GM12878 (cell line): ENCODE results near the gene DCUN1D5. TPM values are rescaled to one million over a fixed set of nuclear protein-coding genes. Genes with fewer than 3 reads are reported as not detected.
A peak's percentile ranks its signal among the peaks of the same experiment; 100 is the strongest.

Experiments
- ASH2L ChIP-seq: fragments of 300-600, 200-600 bp; sonication (generic); IDR thresholded peaks from 2 replicates; pipeline ENCODE4 v1.6.1; 2017; ENCODE audit warnings: low read depth, mild to moderate bottlenecking, borderline replicate concordance
- BACH1 ChIP-seq: fragments of 450-650 bp; IDR thresholded peaks from 2 replicates; pipeline ENCODE4 v1.6.1; 2017; ENCODE audit warnings: mild to moderate bottlenecking, borderline replicate concordance
- CHD2 ChIP-seq: IDR thresholded peaks from 2 replicates; pipeline ENCODE4 v1.6.1; 2011; ENCODE audit warnings: low read depth, low read length, improper control_type of control experiment, borderline replicate concordance
- CREB1 ChIP-seq: IDR thresholded peaks from 2 replicates; pipeline ENCODE4 v1.6.1; 2012; ENCODE audit warnings: low read depth, mild to moderate bottlenecking, inconsistent platforms
- CREM ChIP-seq: IDR thresholded peaks from 2 replicates; pipeline ENCODE4 v1.6.1; 2014; ENCODE audit warnings: antibody characterized with exemption, low read depth
- ELK1 ChIP-seq: IDR thresholded peaks from 2 replicates; pipeline ENCODE4 v1.6.1; 2012; ENCODE audit warnings: low read depth, low read length, improper control_type of control experiment
- GABPA ChIP-seq: IDR thresholded peaks from 2 replicates; pipeline ENCODE4 v1.6.1; 2014; ENCODE audit warnings: antibody characterized with exemption, low read depth, mild to moderate bottlenecking, inconsistent platforms
- HDAC6 ChIP-seq: fragments of 200-600 bp; sonication (generic); IDR thresholded peaks from one replicate; pipeline ENCODE4 v1.8.0; 2017; ENCODE audit warnings: antibody characterized with exemption; ENCODE audit not compliant: unreplicated experiment
- KDM1A ChIP-seq: fragments of 200-600 bp; sonication (generic); IDR thresholded peaks from 2 replicates; pipeline ENCODE4 v1.6.1; 2016; ENCODE audit warnings: borderline replicate concordance
- KLF5 ChIP-seq: fragments of 450-650 bp; IDR thresholded peaks from 2 replicates; pipeline ENCODE4 v1.6.1; 2014; ENCODE audit warnings: mild to moderate bottlenecking; ENCODE audit not compliant: partially characterized antibody
- NFIC ChIP-seq: IDR thresholded peaks from 2 replicates; pipeline ENCODE4 v1.6.1; 2012; ENCODE audit warnings: low read depth, mild to moderate bottlenecking, inconsistent platforms, low read length, moderate library complexity
- NFYB ChIP-seq: IDR thresholded peaks from 2 replicates; pipeline ENCODE4 v1.6.1; 2011; ENCODE audit warnings: low read depth, mild to moderate bottlenecking, low read length, improper control_type of control experiment, moderate library complexity; ENCODE audit not compliant: insufficient read depth
- POLR2A ChIP-seq: IDR thresholded peaks from 2 replicates; pipeline ENCODE4 v1.6.1; 2011; ENCODE audit warnings: low read depth, mild to moderate bottlenecking, low read length
- POLR2AphosphoS5 ChIP-seq: IDR thresholded peaks from 2 replicates; pipeline ENCODE4 v1.6.1; 2011; ENCODE audit warnings: mild to moderate bottlenecking, low read length, inconsistent platforms
- RAD21 ChIP-seq: IDR thresholded peaks from 2 replicates; pipeline ENCODE4 v1.6.1; 2011; ENCODE audit warnings: mild to moderate bottlenecking, low read depth, low read length, moderate library complexity; ENCODE audit not compliant: insufficient read depth
- RAD51 ChIP-seq: fragments of 450-650 bp; IDR thresholded peaks from 2 replicates; pipeline ENCODE4 v1.6.1; 2016; ENCODE audit warnings: moderate library complexity, mild to moderate bottlenecking, inconsistent platforms
- RBBP5 ChIP-seq: fragments of 200-600 bp; sonication (generic); conservative IDR thresholded peaks from 2 replicates; pipeline ENCODE4 v1.6.1; 2016
- SPI1 ChIP-seq: IDR thresholded peaks from 2 replicates; pipeline ENCODE4 v1.6.1; 2011; ENCODE audit warnings: low read depth, mild to moderate bottlenecking, low read length, moderate library complexity, borderline replicate concordance; ENCODE audit not compliant: insufficient read depth
- STAT3 ChIP-seq: IDR thresholded peaks from 2 replicates; pipeline ENCODE4 v1.6.1; 2011; ENCODE audit warnings: low read depth, low read length, improper control_type of control experiment
- TAF1 ChIP-seq: IDR thresholded peaks from 2 replicates; pipeline ENCODE4 v1.6.1; 2011; ENCODE audit warnings: mild to moderate bottlenecking, low read depth, low read length, borderline replicate concordance
- TCF12 ChIP-seq: IDR thresholded peaks from 2 replicates; pipeline ENCODE4 v1.6.1; 2011; ENCODE audit warnings: low read depth, mild to moderate bottlenecking, low read length
- YY1 ChIP-seq: IDR thresholded peaks from 2 replicates; pipeline ENCODE4 v1.6.1; 2011; ENCODE audit warnings: low read depth, mild to moderate bottlenecking, low read length
- ZBED1 ChIP-seq: IDR thresholded peaks from 2 replicates; pipeline ENCODE4 v1.6.1; 2016; ENCODE audit warnings: borderline replicate concordance
- ZZZ3 ChIP-seq: IDR thresholded peaks from 2 replicates; pipeline ENCODE4 v1.6.1; 2011; ENCODE audit warnings: low read depth; ENCODE audit not compliant: control insufficient read depth, insufficient read length
- polyA plus RNA-seq, 11 experiments: library from polyadenylated mRNA; depleted of rRNA in 4 of 11; unstranded in 6 of 11; stranded (reverse) in 5 of 11; fragments of >200 nt; fragmentation: Nextera tagmentation in 4 of 11; fragmentation: Illumina TruSeq in 1 of 11; extraction: Ambion mirVana in 4 of 11; extraction: Trizol in 1 of 11; gene quantifications; 1 replicate in 1 of 11; 2 replicates in 10 of 11; pipeline versions ENCODE4 v1.2.1 to v1.2.3, GENCODE V29; 2011 to 2016; ENCODE audit warnings: inconsistent platforms in 2 of 11, missing spikeins in 2 of 11, low read depth in 1 of 11
- total RNA-seq, 4 experiments: library from RNA; depleted of rRNA in 3 of 4; stranded (reverse); fragments of >200 nt in 3 of 4; fragmentation: Illumina TruSeq in 1 of 4; extraction: Trizol in 1 of 4; gene quantifications; 2 replicates each; pipeline versions ENCODE4 v1.2.1 to v1.2.3, GENCODE V29; 2013 to 2021
- TF ChIP-seq, protein P1 (sequence below): fragments of 150-350 bp; IDR thresholded peaks from 2 replicates; pipeline ENCODE4 v1.6.1; 2014; ENCODE audit warnings: mild to moderate bottlenecking, low read depth, low read length
- TF ChIP-seq, protein P2 (sequence below): fragments of 450-650 bp; IDR thresholded peaks from 2 replicates; pipeline ENCODE4 v1.6.1; 2017; ENCODE audit warnings: mild to moderate bottlenecking, low read depth, inconsistent platforms; ENCODE audit not compliant: poor library complexity, severe bottlenecking
- TF ChIP-seq, protein P3 (sequence below): fragments of 450-650 bp; IDR thresholded peaks from 2 replicates; pipeline ENCODE4 v1.6.1; 2016; ENCODE audit warnings: mild to moderate bottlenecking

DCUN1D5 gene
- total and polyA plus RNA-seq, 10 of the 15 experiments (the other 5 are each of a cell fraction or from before 2014, with no cell fraction given), result 20.4 to 87.0 (median 60.6) TPM

- TF ChIP-seq ZBED1 (no peak), KDM1A (no peak), RAD21 (no peak), CHD2 (peak; percentile 67), TAF1 (peak; percentile 78), ELK1 (peak; percentile 94), GABPA (peak; percentile 97), CREM (peak; percentile 97), RBBP5 (no peak), NFYB (peak; percentile 67; the same call in 1 of the 2 replicates), RAD51 (no peak), BACH1 (no peak), ASH2L (peak; percentile 31; the same call in 1 of the 2 replicates), POLR2AphosphoS5 (peak; percentile 95), STAT3 (no peak), CREB1 (peak; percentile 93), YY1 (peak; percentile 5; the same call in 1 of the 2 replicates), POLR2A (peak; percentile 92), TCF12 (no peak), ZZZ3 (no peak), NFIC (no peak), SPI1 (no peak), KLF5 (no peak), HDAC6 (no peak)
- TF ChIP-seq, protein P1, sequence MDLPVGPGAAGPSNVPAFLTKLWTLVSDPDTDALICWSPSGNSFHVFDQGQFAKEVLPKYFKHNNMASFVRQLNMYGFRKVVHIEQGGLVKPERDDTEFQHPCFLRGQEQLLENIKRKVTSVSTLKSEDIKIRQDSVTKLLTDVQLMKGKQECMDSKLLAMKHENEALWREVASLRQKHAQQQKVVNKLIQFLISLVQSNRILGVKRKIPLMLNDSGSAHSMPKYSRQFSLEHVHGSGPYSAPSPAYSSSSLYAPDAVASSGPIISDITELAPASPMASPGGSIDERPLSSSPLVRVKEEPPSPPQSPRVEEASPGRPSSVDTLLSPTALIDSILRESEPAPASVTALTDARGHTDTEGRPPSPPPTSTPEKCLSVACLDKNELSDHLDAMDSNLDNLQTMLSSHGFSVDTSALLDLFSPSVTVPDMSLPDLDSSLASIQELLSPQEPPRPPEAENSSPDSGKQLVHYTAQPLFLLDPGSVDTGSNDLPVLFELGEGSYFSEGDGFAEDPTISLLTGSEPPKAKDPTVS, result no peak
- TF ChIP-seq, protein P2, sequence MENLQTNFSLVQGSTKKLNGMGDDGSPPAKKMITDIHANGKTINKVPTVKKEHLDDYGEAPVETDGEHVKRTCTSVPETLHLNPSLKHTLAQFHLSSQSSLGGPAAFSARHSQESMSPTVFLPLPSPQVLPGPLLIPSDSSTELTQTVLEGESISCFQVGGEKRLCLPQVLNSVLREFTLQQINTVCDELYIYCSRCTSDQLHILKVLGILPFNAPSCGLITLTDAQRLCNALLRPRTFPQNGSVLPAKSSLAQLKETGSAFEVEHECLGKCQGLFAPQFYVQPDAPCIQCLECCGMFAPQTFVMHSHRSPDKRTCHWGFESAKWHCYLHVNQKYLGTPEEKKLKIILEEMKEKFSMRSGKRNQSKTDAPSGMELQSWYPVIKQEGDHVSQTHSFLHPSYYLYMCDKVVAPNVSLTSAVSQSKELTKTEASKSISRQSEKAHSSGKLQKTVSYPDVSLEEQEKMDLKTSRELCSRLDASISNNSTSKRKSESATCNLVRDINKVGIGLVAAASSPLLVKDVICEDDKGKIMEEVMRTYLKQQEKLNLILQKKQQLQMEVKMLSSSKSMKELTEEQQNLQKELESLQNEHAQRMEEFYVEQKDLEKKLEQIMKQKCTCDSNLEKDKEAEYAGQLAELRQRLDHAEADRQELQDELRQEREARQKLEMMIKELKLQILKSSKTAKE, result no peak
- TF ChIP-seq, protein P3, sequence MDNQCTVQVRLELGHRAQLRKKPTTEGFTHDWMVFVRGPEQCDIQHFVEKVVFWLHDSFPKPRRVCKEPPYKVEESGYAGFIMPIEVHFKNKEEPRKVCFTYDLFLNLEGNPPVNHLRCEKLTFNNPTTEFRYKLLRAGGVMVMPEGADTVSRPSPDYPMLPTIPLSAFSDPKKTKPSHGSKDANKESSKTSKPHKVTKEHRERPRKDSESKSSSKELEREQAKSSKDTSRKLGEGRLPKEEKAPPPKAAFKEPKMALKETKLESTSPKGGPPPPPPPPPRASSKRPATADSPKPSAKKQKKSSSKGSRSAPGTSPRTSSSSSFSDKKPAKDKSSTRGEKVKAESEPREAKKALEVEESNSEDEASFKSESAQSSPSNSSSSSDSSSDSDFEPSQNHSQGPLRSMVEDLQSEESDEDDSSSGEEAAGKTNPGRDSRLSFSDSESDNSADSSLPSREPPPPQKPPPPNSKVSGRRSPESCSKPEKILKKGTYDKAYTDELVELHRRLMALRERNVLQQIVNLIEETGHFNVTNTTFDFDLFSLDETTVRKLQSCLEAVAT, result peak; percentile 56; the same call in 1 of the 2 replicates
Measured at GRCh38 chr11:103091801-103092524, at the start of gene DCUN1D5 (continued).
